GM21576 (cell line): Measurements from ENCODE around the gene EMILIN3.
A peak's percentile ranks its signal among the peaks of the same experiment; 100 is the strongest.
"Not testable (repeated sequence)": the region's sequence is repeated elsewhere in the genome, so short reads cannot be mapped to it uniquely, and the experiment has no call there.

Experiments used
- ATAC-seq: cut with Tn5 transposase; IDR thresholded peaks from one replicate; pipeline ENCODE4 v1.9.1; 2021; ENCODE audit warnings: mild to moderate bottlenecking, moderate library complexity; ENCODE audit not compliant: unreplicated experiment

The EMILIN3 gene

DNA sequence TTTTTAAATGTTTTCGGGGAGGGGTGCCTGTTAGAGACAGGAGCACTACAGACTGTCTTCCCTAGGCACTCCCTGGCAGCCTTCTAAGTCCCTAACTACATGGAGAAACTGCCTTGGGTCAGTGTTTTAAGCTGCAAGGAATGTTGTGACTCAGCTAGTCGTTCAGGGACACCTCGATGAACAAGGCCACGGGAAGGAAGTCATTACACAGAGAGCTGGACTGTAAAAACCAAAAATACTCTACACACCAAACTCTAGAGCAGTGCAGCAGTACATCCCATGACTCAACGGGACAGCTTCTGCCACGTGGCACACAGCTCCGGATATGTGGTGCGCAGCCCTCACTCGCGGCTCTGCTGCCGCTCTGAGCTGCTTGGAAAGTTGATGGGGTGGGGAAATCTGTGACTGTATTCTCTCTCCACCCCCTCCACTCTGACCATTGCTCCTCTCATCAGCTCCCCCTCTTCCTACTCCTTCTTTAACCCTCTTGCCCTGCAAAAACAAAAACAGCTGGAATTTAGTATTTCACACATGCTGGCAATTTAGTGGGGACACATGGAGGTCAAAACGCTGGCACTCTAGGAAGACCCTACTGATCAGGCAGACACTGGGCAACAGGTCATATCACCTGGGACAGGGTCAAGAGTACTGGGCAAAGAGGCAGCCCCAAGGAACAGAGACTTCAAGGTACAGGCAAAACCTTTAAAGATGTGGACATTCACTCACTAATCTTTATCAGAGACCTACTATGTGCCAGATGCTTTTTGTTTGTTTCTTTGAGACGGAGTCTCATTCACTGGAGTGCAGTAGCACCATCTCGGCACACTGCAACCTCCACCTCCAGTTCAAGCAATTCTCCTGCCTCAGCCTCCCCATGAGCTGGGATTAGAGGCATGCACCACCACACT lies 36.9 kb downstream of the EMILIN3 start:
- ATAC-seq: no peak

GRCh38 chr20:41327178-41327577 lies 39.4 kb downstream of the EMILIN3 start:
- ATAC-seq: no peak

DNA sequence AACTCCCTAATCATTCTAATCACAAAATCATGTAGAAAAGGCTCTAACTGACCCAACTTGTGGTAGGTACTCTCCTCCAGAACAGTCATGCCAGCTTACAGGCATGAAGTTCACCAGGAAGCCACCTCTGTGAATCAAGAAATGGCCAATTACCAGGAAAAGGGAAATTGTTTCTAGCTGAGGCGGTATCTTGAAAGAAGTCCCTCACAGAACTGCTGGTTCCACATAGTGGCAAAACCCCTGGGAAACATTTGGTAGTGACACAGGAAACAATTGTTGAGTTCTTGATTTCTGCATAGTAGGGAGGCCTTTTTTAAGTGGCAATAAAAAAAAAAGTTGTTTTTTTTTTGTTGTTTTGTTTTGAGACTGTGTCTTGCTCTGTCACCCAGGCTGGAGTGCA lies 45.6 kb downstream of the EMILIN3 start:
- no peak for ATAC-seq

DNA sequence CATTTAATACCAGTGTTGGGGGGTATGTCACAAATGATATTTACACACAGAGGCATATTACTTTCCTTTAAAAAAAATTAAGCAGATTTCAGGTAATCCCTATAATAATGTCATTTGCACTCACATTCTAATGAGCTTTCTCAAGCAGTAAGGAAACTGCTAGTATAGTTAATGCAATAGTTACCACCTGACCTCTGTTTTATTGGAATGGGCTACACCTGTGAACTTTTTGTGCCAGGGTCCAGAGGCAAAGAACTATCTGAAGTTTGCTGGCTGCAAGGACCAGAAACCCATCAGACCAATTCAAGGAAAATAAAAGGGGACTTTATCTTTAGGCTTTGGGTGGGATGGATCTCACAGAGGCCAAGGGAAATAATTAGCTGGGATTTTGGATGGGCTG lies 46.2 kb downstream of the EMILIN3 start:
- ATAC-seq: no peak

DNA sequence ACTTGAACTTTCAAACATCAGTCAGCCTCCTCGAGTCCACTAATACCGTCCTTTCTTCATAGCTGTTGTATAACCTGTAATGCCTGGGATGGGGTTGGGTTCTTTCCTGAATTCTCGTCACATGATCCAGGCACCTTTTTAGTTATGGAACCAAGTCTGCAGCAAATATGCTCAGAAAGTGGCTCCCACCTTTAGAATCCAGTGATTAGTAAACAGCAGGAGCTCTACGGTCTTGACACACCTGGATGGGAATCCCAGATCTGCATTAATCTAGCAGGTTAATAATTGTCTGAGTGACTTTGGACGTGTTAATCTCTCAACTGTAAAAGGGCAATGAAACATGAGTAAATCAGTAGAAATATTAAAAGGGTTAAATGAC lies 48.4 kb downstream of the EMILIN3 start:
- no peak for ATAC-seq

- peak; percentile 97 for ATAC-seq
These were observed 48.9 kb downstream of the EMILIN3 start, which contains the start of gene ZHX3 for GRCh38 chr20:41317546-41318270. ZHX3 (minus strand) TSS chr20:41317731; CDS start chr20:41204916, 112,815 bp downstream.

DNA sequence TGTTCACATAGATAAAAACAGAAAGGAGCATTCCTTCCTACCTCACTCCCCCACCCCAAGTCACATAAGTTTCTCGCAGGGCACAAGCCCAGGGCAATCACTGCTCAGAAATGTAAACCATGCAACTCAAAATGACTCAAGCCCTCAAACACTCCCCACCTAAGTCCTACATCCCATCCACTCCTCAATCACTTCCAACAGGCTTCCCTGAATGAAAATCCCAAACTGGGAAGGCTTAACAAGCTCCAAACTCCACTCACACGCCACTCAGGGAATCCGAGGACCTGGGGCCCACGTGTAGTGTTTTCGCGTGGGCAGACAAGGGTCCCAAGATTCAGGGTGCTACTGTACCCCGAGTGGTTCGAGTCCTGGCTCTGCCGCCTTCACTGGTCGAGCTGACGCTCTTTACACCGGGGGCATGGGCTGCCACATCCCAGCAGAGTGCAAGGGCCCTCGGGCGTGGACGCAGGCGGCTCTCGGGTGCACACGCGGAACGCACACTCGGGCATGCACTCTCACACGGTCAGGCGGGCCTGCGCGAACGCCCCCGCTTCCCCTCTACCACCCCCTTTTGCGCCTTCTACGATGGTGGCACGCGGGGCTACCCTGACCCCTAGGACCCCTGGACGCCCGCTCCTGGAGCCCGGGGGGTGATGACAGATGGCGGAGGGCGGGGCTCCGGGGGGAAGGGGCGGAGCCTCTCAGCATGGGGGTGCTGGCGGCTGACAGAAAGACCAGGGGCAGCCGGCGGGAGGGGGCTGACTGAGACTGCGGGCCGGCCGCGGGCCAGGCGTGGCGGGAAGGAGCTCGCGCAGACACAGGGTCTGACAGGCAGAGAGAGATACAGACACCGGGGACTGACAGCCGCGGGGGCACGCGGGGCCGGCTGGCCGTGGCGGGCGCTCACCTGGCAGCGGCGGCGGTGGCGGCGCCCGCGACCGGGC lies 49.7 kb downstream of the EMILIN3 start:
- peak; percentile 48 for ATAC-seq

DNA sequence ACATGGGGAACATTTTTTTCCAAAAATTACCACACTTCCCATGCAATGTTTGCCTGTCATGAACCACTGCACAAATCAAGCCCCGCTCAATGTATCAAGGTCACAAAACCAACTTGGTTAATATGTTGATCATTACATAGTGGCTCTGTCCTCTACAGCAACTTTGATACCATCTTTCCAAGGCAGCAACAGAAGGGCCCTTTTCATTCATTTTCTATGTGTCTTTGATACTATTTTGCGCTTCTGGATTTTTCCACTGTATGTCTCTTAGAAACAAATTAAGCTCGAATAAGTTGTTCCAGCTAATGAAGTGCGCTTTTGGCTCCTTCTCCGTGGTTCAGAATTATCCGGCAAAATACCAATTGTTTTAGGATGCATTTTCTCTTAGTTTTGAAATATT lies 50.6 kb downstream of the EMILIN3 start:
- ATAC-seq: no peak

DNA sequence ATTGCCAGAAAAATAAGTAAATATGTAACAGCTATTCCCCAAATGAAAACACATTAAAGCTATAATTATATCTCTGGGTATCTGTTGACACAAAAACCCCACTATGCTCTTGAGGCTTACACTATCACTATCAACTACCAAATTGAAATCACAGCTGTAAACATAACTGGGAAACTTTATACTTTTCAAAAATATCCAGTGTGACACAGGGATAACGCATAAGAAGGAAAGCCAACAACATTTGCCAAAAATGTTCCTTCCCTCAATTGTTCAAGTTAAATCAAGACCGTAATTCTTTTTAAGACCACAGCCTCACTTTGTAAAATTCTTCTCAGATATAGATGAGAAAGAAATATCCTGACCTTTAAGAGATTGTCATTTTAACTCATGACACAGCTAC lies 52.2 kb downstream of the EMILIN3 start:
- ATAC-seq: no peak

- ATAC-seq: not testable (repeated sequence)
These were observed 54.6 kb downstream of the EMILIN3 start for GRCh38 chr20:41312009-41312408.
